PFSK-1 (cell line): ENCODE data around the gene KIF26B.

Source experiments
- POLR2AphosphoS5 ChIP-seq: IDR thresholded peaks from 2 replicates; pipeline ENCODE4 v1.6.1; 2012; ENCODE audit warnings: low read depth, mild to moderate bottlenecking, control low read depth, low read length, moderate library complexity
- REST ChIP-seq, 2 experiments: IDR thresholded peaks; 2 replicates each; pipeline versions ENCODE4 v1.6.1 to v1.8.0; 2011 to 2012; ENCODE audit warnings: low read depth in 2 of 2, low read length in 2 of 2, control low read depth in 1 of 2, inconsistent platforms in 1 of 2, mild to moderate bottlenecking in 1 of 2, moderate library complexity in 1 of 2; ENCODE audit not compliant: insufficient read depth in 1 of 2
- SIN3A ChIP-seq: IDR thresholded peaks from 2 replicates; pipeline ENCODE4 v1.6.1; 2012; ENCODE audit warnings: mild to moderate bottlenecking, low read length, moderate library complexity, borderline replicate concordance; ENCODE audit not compliant: insufficient read depth

- no peak for TF ChIP-seq POLR2AphosphoS5
- TF ChIP-seq REST (IDR thresholded peaks at IDR 0.05; ENCODE audit: insufficient read depth in 1 of 2, low read depth in 2 of 2, low read length in 2 of 2) = no peak
- no peak for TF ChIP-seq SIN3A
These were observed 540.4 kb downstream of the KIF26B start for GRCh38 chr1:245695211-245695610.
